ENCODE data around the gene SH3BP4. TPM values are rescaled to one million over a fixed set of nuclear protein-coding genes. Genes with fewer than 3 reads are reported as not detected.
A peak's percentile ranks its signal among the peaks of the same experiment; 100 is the strongest.

Gene SH3BP4
- total and polyA plus RNA-seq, 2 of the 13 experiments (the other 11 are each of a cell fraction or from before 2014, with no cell fraction given), result 34.6 to 99.1 TPM

GRCh38 chr2:234981197-234982095, 29.6 kb downstream of the SH3BP4 start (continued):
- TF ChIP-seq ZSCAN29 (CRISPR knock-in tag; conservative IDR thresholded peaks at IDR 0.05) (no peak), ZMYM3 (CRISPR knock-in tag; IDR thresholded peaks at IDR 0.05) (peak; percentile 55), BORCS8-MEF2B (CRISPR knock-in tag; IDR thresholded peaks at IDR 0.05) (no peak; the same call in 1 of the 2 replicates), SP4 (CRISPR knock-in tag; IDR thresholded peaks at IDR 0.05) (no peak; the same call in 1 of the 2 replicates), ZNF616 (CRISPR knock-in tag; IDR thresholded peaks at IDR 0.05; ENCODE audit: low read depth) (no peak), ZSCAN31 (CRISPR knock-in tag; IDR thresholded peaks at IDR 0.05; ENCODE audit: low read depth) (0 out of 2 replicates have a peak, but pooled peaks have one; percentile 45), PAX8 (CRISPR knock-in tag; IDR thresholded peaks at IDR 0.05; ENCODE audit: borderline replicate concordance) (0 out of 2 replicates have a peak, but pooled peaks have one; percentile 32), KDM5A (IDR thresholded peaks at IDR 0.05; ENCODE audit: borderline replicate concordance, low read length) (no peak), ZNF10 (CRISPR knock-in tag; IDR thresholded peaks at IDR 0.05; ENCODE audit: borderline replicate concordance, low read depth) (no peak), NFIC (IDR thresholded peaks at IDR 0.05; ENCODE audit: low read length) (peak; percentile 20; the same call in 1 of the 2 replicates), ATM (IDR thresholded peaks at IDR 0.05; ENCODE audit: borderline replicate concordance) (no peak), CSRNP1 (CRISPR knock-in tag; IDR thresholded peaks at IDR 0.05) (peak; percentile 56; the same call in 1 of the 2 replicates), ATF3 (CRISPR knock-in tag; IDR thresholded peaks at IDR 0.05) (0 out of 2 replicates have a peak, but pooled peaks have one; percentile 32), ZNF441 (CRISPR knock-in tag; IDR thresholded peaks at IDR 0.05; ENCODE audit: borderline replicate concordance) (no peak), ZNF264 (CRISPR knock-in tag; IDR thresholded peaks at IDR 0.05) (no peak), KAT7 (CRISPR knock-in tag; IDR thresholded peaks at IDR 0.05; ENCODE audit: borderline replicate concordance) (peak; percentile 85; the same call in 1 of the 2 replicates), ZBTB25 (CRISPR knock-in tag; IDR thresholded peaks at IDR 0.05) (0 out of 2 replicates have a peak, but pooled peaks have one; percentile 50), IRF2 (CRISPR knock-in tag; IDR thresholded peaks at IDR 0.05) (peak; percentile 53), MBD4 (IDR thresholded peaks at IDR 0.05; ENCODE audit: borderline replicate concordance, low read length) (no peak; the same call in 1 of the 2 replicates), NFE2 (CRISPR knock-in tag; IDR thresholded peaks at IDR 0.05) (peak; percentile 76; the same call in 1 of the 2 replicates), ZNF18 (CRISPR knock-in tag; IDR thresholded peaks at IDR 0.05; ENCODE audit: insufficient replicate concordance) (no peak), GABPA (IDR thresholded peaks at IDR 0.05; ENCODE audit: low read depth, low read length) (no peak), GABPA (CRISPR knock-in tag; IDR thresholded peaks at IDR 0.05; ENCODE audit: low read depth) (no peak), REXO4 (CRISPR knock-in tag; IDR thresholded peaks at IDR 0.05; ENCODE audit: borderline replicate concordance) (no peak), GATAD1 (CRISPR knock-in tag; IDR thresholded peaks at IDR 0.05) (no peak), ARHGAP35 (CRISPR knock-in tag; IDR thresholded peaks at IDR 0.05; ENCODE audit: borderline replicate concordance) (peak; percentile 46; the same call in 1 of the 2 replicates)

All from HepG2 (cell line).